ENCODE results near the gene TLE6. TPM values are rescaled to one million over a fixed set of nuclear protein-coding genes. Genes with fewer than 3 reads are reported as not detected.

Gene TLE6
- total and polyA plus RNA-seq, 10 of the 15 experiments (the other 5 are each of a cell fraction or from before 2014, with no cell fraction given) = 2.7 to 13.8 (median 6.4) TPM

DNA sequence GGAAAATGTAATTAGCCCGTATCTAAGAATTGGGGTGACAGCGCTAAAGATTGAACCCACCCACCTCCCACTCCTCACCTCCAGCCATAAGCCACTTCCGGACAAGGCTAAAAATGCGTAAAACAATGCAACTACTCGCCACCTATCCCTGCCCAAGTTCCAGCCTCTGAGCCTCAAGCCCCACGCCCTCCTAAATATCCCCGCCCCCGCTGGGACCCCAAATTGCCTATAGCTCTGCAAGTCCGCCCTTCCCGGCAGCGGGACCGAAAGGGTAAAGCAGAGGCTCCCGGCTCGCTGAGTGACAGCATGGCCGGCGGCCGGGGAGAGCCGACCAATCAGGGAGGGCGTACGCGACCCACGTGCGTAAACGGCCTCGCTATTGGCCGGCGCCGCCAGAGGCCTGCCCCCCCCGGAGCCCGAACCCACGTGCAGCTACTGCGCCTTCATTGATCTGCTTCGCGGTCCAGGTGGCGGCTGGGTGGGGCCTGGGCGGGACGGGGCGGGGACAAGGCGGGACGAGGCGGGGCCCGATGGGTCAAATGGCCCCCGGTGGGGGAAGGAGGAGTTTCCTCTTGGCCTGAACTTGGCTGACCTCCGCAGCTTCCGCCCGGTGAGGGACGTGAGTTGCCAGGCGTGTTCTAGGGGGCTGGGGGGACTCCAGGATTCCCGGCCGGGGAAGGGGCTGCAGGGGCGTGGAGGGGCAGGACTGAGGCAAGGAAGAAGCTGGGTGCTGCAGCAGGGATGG is at the start of gene TLE6 (continued):
- TF ChIP-seq, protein P1, sequence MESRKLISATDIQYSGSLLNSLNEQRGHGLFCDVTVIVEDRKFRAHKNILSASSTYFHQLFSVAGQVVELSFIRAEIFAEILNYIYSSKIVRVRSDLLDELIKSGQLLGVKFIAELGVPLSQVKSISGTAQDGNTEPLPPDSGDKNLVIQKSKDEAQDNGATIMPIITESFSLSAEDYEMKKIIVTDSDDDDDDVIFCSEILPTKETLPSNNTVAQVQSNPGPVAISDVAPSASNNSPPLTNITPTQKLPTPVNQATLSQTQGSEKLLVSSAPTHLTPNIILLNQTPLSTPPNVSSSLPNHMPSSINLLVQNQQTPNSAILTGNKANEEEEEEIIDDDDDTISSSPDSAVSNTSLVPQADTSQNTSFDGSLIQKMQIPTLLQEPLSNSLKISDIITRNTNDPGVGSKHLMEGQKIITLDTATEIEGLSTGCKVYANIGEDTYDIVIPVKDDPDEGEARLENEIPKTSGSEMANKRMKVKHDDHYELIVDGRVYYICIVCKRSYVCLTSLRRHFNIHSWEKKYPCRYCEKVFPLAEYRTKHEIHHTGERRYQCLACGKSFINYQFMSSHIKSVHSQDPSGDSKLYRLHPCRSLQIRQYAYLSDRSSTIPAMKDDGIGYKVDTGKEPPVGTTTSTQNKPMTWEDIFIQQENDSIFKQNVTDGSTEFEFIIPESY (IDR thresholded peaks at IDR 0.05) = no peak
- TF ChIP-seq, protein P2, sequence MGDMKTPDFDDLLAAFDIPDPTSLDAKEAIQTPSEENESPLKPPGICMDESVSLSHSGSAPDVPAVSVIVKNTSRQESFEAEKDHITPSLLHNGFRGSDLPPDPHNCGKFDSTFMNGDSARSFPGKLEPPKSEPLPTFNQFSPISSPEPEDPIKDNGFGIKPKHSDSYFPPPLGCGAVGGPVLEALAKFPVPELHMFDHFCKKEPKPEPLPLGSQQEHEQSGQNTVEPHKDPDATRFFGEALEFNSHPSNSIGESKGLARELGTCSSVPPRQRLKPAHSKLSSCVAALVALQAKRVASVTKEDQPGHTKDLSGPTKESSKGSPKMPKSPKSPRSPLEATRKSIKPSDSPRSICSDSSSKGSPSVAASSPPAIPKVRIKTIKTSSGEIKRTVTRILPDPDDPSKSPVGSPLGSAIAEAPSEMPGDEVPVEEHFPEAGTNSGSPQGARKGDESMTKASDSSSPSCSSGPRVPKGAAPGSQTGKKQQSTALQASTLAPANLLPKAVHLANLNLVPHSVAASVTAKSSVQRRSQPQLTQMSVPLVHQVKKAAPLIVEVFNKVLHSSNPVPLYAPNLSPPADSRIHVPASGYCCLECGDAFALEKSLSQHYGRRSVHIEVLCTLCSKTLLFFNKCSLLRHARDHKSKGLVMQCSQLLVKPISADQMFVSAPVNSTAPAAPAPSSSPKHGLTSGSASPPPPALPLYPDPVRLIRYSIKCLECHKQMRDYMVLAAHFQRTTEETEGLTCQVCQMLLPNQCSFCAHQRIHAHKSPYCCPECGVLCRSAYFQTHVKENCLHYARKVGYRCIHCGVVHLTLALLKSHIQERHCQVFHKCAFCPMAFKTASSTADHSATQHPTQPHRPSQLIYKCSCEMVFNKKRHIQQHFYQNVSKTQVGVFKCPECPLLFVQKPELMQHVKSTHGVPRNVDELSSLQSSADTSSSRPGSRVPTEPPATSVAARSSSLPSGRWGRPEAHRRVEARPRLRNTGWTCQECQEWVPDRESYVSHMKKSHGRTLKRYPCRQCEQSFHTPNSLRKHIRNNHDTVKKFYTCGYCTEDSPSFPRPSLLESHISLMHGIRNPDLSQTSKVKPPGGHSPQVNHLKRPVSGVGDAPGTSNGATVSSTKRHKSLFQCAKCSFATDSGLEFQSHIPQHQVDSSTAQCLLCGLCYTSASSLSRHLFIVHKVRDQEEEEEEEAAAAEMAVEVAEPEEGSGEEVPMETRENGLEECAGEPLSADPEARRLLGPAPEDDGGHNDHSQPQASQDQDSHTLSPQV (IDR thresholded peaks at IDR 0.05) = no peak
- TF ChIP-seq CHD2 (IDR thresholded peaks at IDR 0.05; ENCODE audit: borderline replicate concordance, low read depth, low read length) (peak; percentile 37; the same call in 1 of the 2 replicates), CEBPB (IDR thresholded peaks at IDR 0.05; ENCODE audit: borderline replicate concordance in 1 of 2, low read depth in 2 of 2, low read length in 2 of 2) (no peak), ASH2L (IDR thresholded peaks at IDR 0.05; ENCODE audit: borderline replicate concordance, low read depth) (no peak), ZBED1 (IDR thresholded peaks at IDR 0.05; ENCODE audit: borderline replicate concordance) (no peak), ZNF384 (IDR thresholded peaks at IDR 0.05; ENCODE audit: borderline replicate concordance, low read depth, low read length) (no peak), ZNF207 (IDR thresholded peaks at IDR 0.05; ENCODE audit: borderline replicate concordance) (no peak)
- TF ChIP-seq, protein P3, sequence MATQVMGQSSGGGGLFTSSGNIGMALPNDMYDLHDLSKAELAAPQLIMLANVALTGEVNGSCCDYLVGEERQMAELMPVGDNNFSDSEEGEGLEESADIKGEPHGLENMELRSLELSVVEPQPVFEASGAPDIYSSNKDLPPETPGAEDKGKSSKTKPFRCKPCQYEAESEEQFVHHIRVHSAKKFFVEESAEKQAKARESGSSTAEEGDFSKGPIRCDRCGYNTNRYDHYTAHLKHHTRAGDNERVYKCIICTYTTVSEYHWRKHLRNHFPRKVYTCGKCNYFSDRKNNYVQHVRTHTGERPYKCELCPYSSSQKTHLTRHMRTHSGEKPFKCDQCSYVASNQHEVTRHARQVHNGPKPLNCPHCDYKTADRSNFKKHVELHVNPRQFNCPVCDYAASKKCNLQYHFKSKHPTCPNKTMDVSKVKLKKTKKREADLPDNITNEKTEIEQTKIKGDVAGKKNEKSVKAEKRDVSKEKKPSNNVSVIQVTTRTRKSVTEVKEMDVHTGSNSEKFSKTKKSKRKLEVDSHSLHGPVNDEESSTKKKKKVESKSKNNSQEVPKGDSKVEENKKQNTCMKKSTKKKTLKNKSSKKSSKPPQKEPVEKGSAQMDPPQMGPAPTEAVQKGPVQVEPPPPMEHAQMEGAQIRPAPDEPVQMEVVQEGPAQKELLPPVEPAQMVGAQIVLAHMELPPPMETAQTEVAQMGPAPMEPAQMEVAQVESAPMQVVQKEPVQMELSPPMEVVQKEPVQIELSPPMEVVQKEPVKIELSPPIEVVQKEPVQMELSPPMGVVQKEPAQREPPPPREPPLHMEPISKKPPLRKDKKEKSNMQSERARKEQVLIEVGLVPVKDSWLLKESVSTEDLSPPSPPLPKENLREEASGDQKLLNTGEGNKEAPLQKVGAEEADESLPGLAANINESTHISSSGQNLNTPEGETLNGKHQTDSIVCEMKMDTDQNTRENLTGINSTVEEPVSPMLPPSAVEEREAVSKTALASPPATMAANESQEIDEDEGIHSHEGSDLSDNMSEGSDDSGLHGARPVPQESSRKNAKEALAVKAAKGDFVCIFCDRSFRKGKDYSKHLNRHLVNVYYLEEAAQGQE (IDR thresholded peaks at IDR 0.05; ENCODE audit: low read depth, low read length) = no peak
- TF ChIP-seq, protein P4, sequence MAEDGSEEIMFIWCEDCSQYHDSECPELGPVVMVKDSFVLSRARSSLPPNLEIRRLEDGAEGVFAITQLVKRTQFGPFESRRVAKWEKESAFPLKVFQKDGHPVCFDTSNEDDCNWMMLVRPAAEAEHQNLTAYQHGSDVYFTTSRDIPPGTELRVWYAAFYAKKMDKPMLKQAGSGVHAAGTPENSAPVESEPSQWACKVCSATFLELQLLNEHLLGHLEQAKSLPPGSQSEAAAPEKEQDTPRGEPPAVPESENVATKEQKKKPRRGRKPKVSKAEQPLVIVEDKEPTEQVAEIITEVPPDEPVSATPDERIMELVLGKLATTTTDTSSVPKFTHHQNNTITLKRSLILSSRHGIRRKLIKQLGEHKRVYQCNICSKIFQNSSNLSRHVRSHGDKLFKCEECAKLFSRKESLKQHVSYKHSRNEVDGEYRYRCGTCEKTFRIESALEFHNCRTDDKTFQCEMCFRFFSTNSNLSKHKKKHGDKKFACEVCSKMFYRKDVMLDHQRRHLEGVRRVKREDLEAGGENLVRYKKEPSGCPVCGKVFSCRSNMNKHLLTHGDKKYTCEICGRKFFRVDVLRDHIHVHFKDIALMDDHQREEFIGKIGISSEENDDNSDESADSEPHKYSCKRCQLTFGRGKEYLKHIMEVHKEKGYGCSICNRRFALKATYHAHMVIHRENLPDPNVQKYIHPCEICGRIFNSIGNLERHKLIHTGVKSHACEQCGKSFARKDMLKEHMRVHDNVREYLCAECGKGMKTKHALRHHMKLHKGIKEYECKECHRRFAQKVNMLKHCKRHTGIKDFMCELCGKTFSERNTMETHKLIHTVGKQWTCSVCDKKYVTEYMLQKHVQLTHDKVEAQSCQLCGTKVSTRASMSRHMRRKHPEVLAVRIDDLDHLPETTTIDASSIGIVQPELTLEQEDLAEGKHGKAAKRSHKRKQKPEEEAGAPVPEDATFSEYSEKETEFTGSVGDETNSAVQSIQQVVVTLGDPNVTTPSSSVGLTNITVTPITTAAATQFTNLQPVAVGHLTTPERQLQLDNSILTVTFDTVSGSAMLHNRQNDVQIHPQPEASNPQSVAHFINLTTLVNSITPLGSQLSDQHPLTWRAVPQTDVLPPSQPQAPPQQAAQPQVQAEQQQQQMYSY (CRISPR knock-in tag; IDR thresholded peaks at IDR 0.05) = no peak

Data from GM12878 (cell line).